ENCODE data around the gene ZNF813.
"Not testable (repeated sequence)": the region's sequence is repeated elsewhere in the genome, so short reads cannot be mapped to it uniquely, and the experiment has no call there.

DNA sequence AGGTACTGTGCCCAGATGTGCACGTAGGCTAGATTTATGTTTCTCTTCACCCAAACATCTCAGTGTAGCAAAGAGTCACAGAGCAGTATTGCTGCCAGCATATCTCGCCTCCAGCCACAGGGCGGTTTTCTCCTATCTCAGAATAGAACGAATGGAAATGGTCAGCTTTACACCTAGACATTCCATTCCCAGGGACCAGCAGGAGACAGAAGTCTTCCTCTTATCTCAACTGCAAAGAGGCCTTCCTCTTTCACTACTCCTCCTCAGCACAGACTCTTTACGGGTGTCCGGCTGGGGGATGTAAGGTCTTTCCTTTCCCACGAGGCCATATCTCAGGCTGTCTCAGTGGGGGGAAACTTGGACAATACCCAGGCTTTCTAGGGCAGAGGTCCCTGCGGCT lies 1.1 kb downstream of the ZNF813 start:
- TF ChIP-seq, protein P1, sequence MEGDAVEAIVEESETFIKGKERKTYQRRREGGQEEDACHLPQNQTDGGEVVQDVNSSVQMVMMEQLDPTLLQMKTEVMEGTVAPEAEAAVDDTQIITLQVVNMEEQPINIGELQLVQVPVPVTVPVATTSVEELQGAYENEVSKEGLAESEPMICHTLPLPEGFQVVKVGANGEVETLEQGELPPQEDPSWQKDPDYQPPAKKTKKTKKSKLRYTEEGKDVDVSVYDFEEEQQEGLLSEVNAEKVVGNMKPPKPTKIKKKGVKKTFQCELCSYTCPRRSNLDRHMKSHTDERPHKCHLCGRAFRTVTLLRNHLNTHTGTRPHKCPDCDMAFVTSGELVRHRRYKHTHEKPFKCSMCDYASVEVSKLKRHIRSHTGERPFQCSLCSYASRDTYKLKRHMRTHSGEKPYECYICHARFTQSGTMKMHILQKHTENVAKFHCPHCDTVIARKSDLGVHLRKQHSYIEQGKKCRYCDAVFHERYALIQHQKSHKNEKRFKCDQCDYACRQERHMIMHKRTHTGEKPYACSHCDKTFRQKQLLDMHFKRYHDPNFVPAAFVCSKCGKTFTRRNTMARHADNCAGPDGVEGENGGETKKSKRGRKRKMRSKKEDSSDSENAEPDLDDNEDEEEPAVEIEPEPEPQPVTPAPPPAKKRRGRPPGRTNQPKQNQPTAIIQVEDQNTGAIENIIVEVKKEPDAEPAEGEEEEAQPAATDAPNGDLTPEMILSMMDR (IDR thresholded peaks at IDR 0.05): not testable (repeated sequence)
- not testable (repeated sequence) for TF ChIP-seq POLR2A (IDR thresholded peaks at IDR 0.05)
